Kidney epithelial cell (primary cell): Measurements from ENCODE around the gene HOXB1. TPM values are rescaled to one million over a fixed set of nuclear protein-coding genes. Genes with fewer than 3 reads are reported as not detected.

Experiments
- DNase-seq: peaks from one replicate; pipeline ENCODE4 v3.0.0-alpha.2; 2010; ENCODE audit warnings: low read depth
- H3K27me3 ChIP-seq: 2 replicates; pipeline ENCODE4 v1.6.0; 2011; ENCODE audit warnings: low read length; ENCODE audit not compliant: control insufficient read depth, insufficient read depth
- H3K36me3 ChIP-seq: 2 replicates; pipeline ENCODE4 v1.5.1; 2011; ENCODE audit warnings: low read length; ENCODE audit not compliant: control insufficient read depth, insufficient read depth
- H3K4me3 ChIP-seq: 2 replicates; pipeline ENCODE4 v1.5.1; 2011; ENCODE audit warnings: low read depth, mild to moderate bottlenecking, control low read depth, low read length
- total RNA-seq: library from RNA; depleted of rRNA; stranded (reverse); fragments of >200 nt; gene quantifications from 2 replicates; pipeline ENCODE4 v1.2.3, GENCODE V29; 2015
- TF ChIP-seq, protein P1 (sequence below): IDR thresholded peaks from 2 replicates; pipeline ENCODE4 v1.5.1; 2011; ENCODE audit warnings: mild to moderate bottlenecking, moderate library complexity, low read length, control low read depth, inconsistent platforms; ENCODE audit not compliant: insufficient read depth, poor library complexity, severe bottlenecking

HOXB1 gene
- total RNA-seq, 1 donor from 2014 or later = not detected

DNA sequence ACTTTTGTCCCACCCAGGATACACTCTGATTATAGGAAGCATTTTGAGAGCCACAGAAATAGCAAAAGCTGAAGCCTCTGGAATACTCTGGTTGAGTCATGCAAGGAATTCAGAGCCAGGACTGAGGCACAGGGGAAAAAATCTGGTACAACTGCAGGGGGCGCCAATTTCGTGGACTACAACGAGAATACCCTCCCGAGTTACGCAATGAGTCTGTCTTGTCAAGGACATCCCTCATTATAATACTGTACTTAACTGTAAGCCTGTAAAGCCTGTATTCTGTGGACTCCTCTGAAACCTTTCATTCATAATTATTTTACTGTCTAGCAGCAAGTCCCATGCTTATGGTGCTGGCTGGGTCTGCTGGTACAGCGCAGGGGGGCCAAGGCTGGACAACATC, 7.8 kb downstream of the HOXB1 start:
- Histone ChIP-seq H3K27me3 (no peaks in the 10 kb centered on the region), H3K4me3 (no peak overlapping the region), H3K36me3 (no peaks in the 10 kb centered on the region)
- TF ChIP-seq, protein P1, sequence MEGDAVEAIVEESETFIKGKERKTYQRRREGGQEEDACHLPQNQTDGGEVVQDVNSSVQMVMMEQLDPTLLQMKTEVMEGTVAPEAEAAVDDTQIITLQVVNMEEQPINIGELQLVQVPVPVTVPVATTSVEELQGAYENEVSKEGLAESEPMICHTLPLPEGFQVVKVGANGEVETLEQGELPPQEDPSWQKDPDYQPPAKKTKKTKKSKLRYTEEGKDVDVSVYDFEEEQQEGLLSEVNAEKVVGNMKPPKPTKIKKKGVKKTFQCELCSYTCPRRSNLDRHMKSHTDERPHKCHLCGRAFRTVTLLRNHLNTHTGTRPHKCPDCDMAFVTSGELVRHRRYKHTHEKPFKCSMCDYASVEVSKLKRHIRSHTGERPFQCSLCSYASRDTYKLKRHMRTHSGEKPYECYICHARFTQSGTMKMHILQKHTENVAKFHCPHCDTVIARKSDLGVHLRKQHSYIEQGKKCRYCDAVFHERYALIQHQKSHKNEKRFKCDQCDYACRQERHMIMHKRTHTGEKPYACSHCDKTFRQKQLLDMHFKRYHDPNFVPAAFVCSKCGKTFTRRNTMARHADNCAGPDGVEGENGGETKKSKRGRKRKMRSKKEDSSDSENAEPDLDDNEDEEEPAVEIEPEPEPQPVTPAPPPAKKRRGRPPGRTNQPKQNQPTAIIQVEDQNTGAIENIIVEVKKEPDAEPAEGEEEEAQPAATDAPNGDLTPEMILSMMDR = peak; percentile 47
- no peak for DNase-seq

DNA sequence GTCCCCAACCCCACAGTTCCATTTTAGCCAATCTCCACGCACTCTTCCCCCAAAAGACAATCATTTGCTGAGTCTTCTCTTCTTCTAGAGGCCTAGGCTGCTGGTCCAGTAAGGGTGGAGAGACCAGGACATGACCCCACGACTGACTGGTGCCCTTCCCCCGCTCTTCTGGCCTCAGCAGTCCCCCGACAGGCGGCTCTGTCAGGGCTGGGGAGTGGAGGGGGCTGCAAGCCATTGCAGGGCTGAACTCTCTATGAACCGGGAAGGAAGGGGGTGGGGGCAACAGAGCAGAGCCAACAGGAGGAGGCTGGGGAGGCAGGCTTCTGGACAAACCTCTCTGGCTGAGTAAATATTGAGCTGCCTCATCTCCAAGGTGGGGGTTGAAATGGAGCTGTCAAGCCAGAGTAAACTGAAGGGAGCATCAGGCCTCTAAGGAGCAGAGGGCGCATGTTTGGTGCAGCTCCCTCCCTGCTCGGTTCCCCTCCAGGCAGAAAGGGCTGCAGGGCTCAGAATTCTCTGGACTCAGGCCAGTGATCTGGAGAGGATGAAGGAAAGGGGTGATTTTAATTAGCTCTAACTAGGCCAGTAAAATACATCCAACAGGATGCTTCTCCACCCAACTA, 8.7 kb downstream of the HOXB1 start:
- DNase-seq = no peak
- H3K4me3 ChIP-seq = no peak overlapping the region
- TF ChIP-seq, protein P1 = peak; percentile 1
- no peaks in the 10 kb centered on the region for H3K27me3 ChIP-seq
- H3K36me3 ChIP-seq = no peaks in the 10 kb centered on the region

DNA sequence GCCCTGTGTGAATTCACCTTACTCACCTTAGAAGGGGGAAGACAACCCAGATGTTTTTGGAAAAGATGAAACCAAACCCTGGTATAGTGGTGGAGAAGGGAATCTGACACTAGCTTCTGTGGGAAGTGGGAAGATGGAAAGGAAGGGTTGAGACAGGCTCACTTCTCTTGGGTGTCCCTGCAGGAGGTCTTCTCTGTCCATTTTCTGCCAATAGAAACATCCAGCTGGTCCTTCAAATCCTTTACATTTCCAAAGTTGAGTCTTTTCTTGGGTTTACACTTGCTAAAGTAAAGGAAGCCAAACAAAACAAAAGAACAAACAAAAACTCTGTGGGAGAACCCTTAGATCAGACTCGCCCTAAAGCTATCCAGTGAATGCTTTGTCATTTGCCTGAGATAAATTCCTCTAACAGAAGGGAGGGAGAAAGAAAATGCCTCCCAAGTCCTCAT, 10.2 kb downstream of the HOXB1 start:
- DNase-seq = no peak
- no peaks in the 10 kb centered on the region for H3K27me3 ChIP-seq
- TF ChIP-seq, protein P1 = no peak

DNA sequence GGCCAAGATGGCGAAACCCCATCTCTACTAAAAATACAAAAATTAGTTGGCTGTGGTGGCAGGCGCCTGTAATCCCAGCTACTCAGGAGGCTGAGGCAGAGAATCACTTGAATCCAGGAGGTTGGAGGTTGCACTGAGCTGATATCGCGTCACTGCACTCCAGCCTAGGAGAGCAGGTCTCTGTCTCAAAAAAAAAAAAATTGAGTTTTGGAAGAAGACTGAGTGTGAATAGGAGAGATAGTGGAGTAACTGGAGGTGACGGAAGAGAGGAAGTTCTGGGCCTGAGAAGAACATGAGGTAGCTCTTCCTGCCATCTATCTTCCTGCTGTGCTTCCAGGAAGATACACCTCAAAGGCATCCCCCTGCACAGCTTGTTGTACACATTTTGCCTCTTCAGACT, 11.4 kb downstream of the HOXB1 start:
- no peak overlapping the region for H3K4me3 ChIP-seq
- TF ChIP-seq, protein P1 = no peak
- no peak for DNase-seq
- H3K27me3 ChIP-seq = no peaks in the 10 kb centered on the region
- H3K36me3 ChIP-seq = no peaks in the 10 kb centered on the region

More for the DNA sequence above, 10.2 kb downstream of the HOXB1 start:
- Histone ChIP-seq H3K4me3 (no peak overlapping the region), H3K36me3 (no peaks in the 10 kb centered on the region)

DNA sequence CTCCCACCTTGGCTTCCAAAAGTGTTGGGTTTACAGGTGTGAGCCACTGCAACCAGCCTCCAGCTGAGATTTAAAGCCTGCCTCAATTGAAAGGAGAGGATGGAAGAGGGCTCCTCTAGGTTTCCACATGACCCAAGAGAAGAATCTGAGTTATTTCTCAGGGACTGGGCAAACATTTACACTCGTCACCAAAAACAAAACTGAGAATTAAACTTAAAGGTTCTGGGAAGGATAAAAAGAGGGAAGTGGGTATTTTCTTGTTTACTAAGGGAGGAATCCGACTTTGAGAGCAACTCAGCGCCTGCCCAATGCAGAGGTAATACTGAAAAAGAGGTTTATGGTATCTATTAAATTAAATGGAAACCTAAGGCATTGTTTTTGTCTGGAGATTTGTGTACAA, 13.3 kb downstream of the HOXB1 start:
- H3K4me3 ChIP-seq = no peak overlapping the region
- no peaks in the 10 kb centered on the region for H3K27me3 ChIP-seq
- TF ChIP-seq, protein P1 = no peak
- no peaks in the 10 kb centered on the region for H3K36me3 ChIP-seq
- no peak for DNase-seq
